ENCODE data around the gene MMP23B. TPM values are rescaled to one million over a fixed set of nuclear protein-coding genes. Genes with fewer than 3 reads are reported as not detected.

The MMP23B gene
- total and polyA plus RNA-seq, 2 of the 8 experiments (the other 6 are each of a cell fraction or from before 2014, with no cell fraction given) = 9.2 to 14.6 TPM

DNA sequence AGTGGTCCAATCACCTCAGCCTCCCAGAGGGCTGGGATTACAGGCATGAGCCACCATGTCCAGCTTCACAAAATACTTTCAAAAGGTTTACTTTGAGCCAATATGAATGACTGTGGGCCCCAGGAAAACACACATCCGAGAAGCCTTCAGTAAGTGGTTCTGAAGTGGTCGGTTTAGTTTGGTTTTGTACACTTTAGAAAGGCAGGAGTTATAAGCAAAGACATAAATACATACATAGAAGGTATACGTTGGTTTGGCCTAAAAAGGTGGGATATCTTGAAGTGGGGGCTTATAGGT, 19.9 kb upstream of the MMP23B start:
- Histone ChIP-seq H3K4me3 (ENCODE audit: extremely low read depth in 1 of 4, insufficient read depth in 2 of 4, low read depth in 3 of 4, low read length in 4 of 4) (no peak overlapping the region), H3K79me2 (ENCODE audit: control insufficient read depth in 1 of 2, insufficient read depth in 2 of 2, low read length in 2 of 2) (peaks cover 0 to 13% of the 10 kb centered on the region in 2 experiments; a peak in 2 of 4 replicates), H3K27ac (ENCODE audit: low read depth, low read length) (no peak overlapping the region), H3K9ac (replicated peaks in 1 of 4; ENCODE audit: extremely low read depth in 1 of 4, low read depth in 3 of 4, low read length in 3 of 4) (no peak overlapping the region), H2BK12ac (ENCODE audit: low read depth, low read length) (no peak overlapping the region), H2BK5ac (ENCODE audit: low read depth, low read length) (no peak overlapping the region), H4K91ac (replicated peaks; ENCODE audit: insufficient read length, low read length) (no peak overlapping the region), H2AFZ (ENCODE audit: low read length) (no peak overlapping the region), H4K8ac (ENCODE audit: extremely low read depth, insufficient read depth, low read length) (no peak overlapping the region), H3K23me2 (ENCODE audit: low read depth, low read length) (peaks cover 6% of the 10 kb centered on the region; the same call in 1 of the 2 replicates), H3K4ac (replicated peaks; ENCODE audit: insufficient read length, low read depth, low read length) (no peak overlapping the region), H3K79me1 (ENCODE audit: low read depth, low read length) (peaks cover 3% of the 10 kb centered on the region), H4K5ac (ENCODE audit: insufficient read length, low read depth, low read length) (no peak overlapping the region), H3K27me3 (replicated peaks in 1 of 4; ENCODE audit: control insufficient read depth in 3 of 4, extremely low read depth in 1 of 4, insufficient read depth in 3 of 4, low read length in 3 of 4) (no peaks in the 10 kb centered on the region; a peak in 1 of 7 replicates), H2BK20ac (ENCODE audit: low read length) (no peak overlapping the region), H2AK5ac (ENCODE audit: low read depth, low read length) (no peak overlapping the region), H2BK120ac (replicated peaks; ENCODE audit: low read depth, low read length) (no peak overlapping the region), H3K9me3 (ENCODE audit: insufficient read depth in 2 of 2, low read depth in 1 of 2, low read length in 1 of 2) (no peaks in the 10 kb centered on the region), H2BK15ac (ENCODE audit: low read length) (no peak overlapping the region), H3K18ac (ENCODE audit: extremely low read depth, low read length) (no peak overlapping the region), H3K23ac (ENCODE audit: insufficient read length) (no peak overlapping the region), H4K20me1 (replicated peaks in 1 of 2; ENCODE audit: control insufficient read depth in 1 of 2, insufficient read depth in 2 of 2, low read length in 2 of 2) (peaks cover 4 to 18% of the 10 kb centered on the region in 2 experiments), H3K4me2 (ENCODE audit: insufficient read depth in 1 of 2, low read depth in 2 of 2, low read length in 2 of 2) (no peak overlapping the region), H3K14ac (ENCODE audit: insufficient read length) (no peak overlapping the region), H3K36me3 (ENCODE audit: control insufficient read depth in 2 of 4, insufficient read depth in 4 of 4, low read length in 3 of 4) (no peaks in the 10 kb centered on the region), H3K4me1 (replicated peaks in 1 of 4; ENCODE audit: control insufficient read depth in 3 of 4, insufficient read depth in 4 of 4, low read length in 3 of 4) (peaks cover 0 to 13% (median 5%) of the 10 kb centered on the region in 4 experiments; a peak in 5 of 7 replicates), H3K56ac (replicated peaks; ENCODE audit: insufficient read length, low read depth, low read length) (no peak overlapping the region)
- DNase-seq (ENCODE audit: low read depth in 1 of 2, low spot score in 2 of 2) (no peak), FAIRE-seq (no peak)
- ChIA-PET CTCF (ENCODE audit: partially characterized antibody) (no interaction called here), POLR2A (ENCODE audit: partially characterized antibody) (interaction anchor here (0.8 kb wide), 1 partner anchor 10 kb away, joined by 3 read pairs; no protein-coding TSS in a partner anchor)
- 98% methylated on average over 3 of the region's 3 CpGs; no CpG with 5 or more reads in 1 of the 2 experiments for WGBS, 2 experiments (ENCODE audit: extremely low coverage in 1 of 2, insufficient coverage in 1 of 2, insufficient read length in 1 of 2, insufficient replicate concordance in 2 of 2, low coverage in 1 of 2, low lambda C conversion rate in 2 of 2, missing lambda C conversion rate in 1 of 2)
- no peak for TF ChIP-seq SRF (IDR thresholded peaks at IDR 0.05; ENCODE audit: low read depth, low read length)
- TF ChIP-seq CREB1 (IDR thresholded peaks at IDR 0.05) = no peak
- TF ChIP-seq EZH2 (IDR thresholded peaks at IDR 0.05; ENCODE audit: low read depth, low read length, severe bottlenecking) = no peak
